K562 (cell line): Measurements from ENCODE around the gene SNIP1. TPM values are rescaled to one million over a fixed set of nuclear protein-coding genes. Genes with fewer than 3 reads are reported as not detected.

ENCODE experiments used
- ATAC-seq: fragments of 200-7000 bp; cut with Tn5 transposase; 3 replicates; pipeline ENCODE4 v1.9.1; 2020; ENCODE audit warnings: moderate library complexity
- BruUV-seq: library from RNA; stranded (reverse); fragments of 400-500 nt; replicated peaks from 2 replicates; lab custom pipeline; 2021; lab: Mats Ljungman, UMichigan
- CTCF ChIA-PET: fragments of 300-600 bp; formaldehyde crosslinking; extraction: SDS; loops from one replicate; lab custom pipeline; 2021; ENCODE audit warnings: low intra/inter-chr PET ratio; lab: Yijun Ruan, JAX
- POLR2A ChIA-PET: fragments of 300-600, 350-650 bp; sonication (Branson Sonifier 250); formaldehyde crosslinking; extraction: SDS; loops from one replicate; lab custom pipeline; 2021; ENCODE audit warnings: antibody characterized with exemption, inconsistent platforms; lab: Yijun Ruan, JAX
- DNase-seq, 4 experiments: peaks; one replicate each; pipeline versions ENCODE4 v3.0.0 to v3.0.0-alpha.2; 2011 to 2018; ENCODE audit warnings: low spot score in 3 of 4, mixed read lengths in 3 of 4; ENCODE audit errors: extremely low read depth in 1 of 4
- FAIRE-seq: peaks from 2 replicates; lab custom pipeline; 2011; peaks lifted over from hg19 to GRCh38; lab: Jason Lieb, UNC
- H2AFZ ChIP-seq: 2 replicates; pipeline ENCODE4 v1.6.0; 2011; ENCODE audit warnings: low read depth, low read length, control low read depth, inconsistent platforms
- H3K27ac ChIP-seq: fragments of 200-600 bp; 3 replicates; pipeline ENCODE4 v1.8.0; 2011; ENCODE audit warnings: low read depth, mild to moderate bottlenecking, control low read depth, inconsistent platforms, low read length, moderate library complexity, mixed read lengths; ENCODE audit errors: extremely low read depth
- H3K27me3 ChIP-seq, 2 experiments: fragments of 300-600 bp in 1 of 2; 2 replicates in 1 of 2; 3 replicates in 1 of 2; pipeline versions ENCODE4 v1.6.0 to v1.8.0; 2011; ENCODE audit warnings: inconsistent platforms in 2 of 2, low read length in 2 of 2, mild to moderate bottlenecking in 1 of 2, mixed read lengths in 1 of 2, moderate library complexity in 1 of 2; ENCODE audit not compliant: control insufficient read depth in 2 of 2, insufficient read depth in 2 of 2
- H3K36me3 ChIP-seq: fragments of 300-600 bp; 3 replicates; pipeline ENCODE4 v1.8.0; 2011; ENCODE audit warnings: mild to moderate bottlenecking, low read length, inconsistent platforms; ENCODE audit not compliant: control insufficient read depth, insufficient read depth
- H3K4me1 ChIP-seq, 2 experiments: fragments of 200-600 bp in 1 of 2; replicated peaks in 1 of 2; 2 replicates in 1 of 2; 3 replicates in 1 of 2; pipeline versions ENCODE4 v1.5.1 to v1.8.0; 2011; ENCODE audit warnings: inconsistent platforms in 2 of 2, low read length in 2 of 2, mild to moderate bottlenecking in 1 of 2, mixed read lengths in 1 of 2, moderate library complexity in 1 of 2; ENCODE audit not compliant: control insufficient read depth in 2 of 2, insufficient read depth in 2 of 2
- H3K4me2 ChIP-seq: 2 replicates; pipeline ENCODE4 v1.6.1; 2011; ENCODE audit warnings: low read length, control low read depth, inconsistent platforms, mixed read lengths; ENCODE audit not compliant: insufficient read depth
- H3K4me3 ChIP-seq: fragments of 200-600 bp; sonication (generic), shearing (Covaris generic); 2 replicates; pipeline ENCODE4 v1.5.1; 2016; ENCODE audit warnings: control low read depth, inconsistent platforms
- H3K79me2 ChIP-seq: fragments of 200-600 bp; 3 replicates; pipeline ENCODE4 v1.8.0; 2011; ENCODE audit warnings: low read length, inconsistent platforms; ENCODE audit not compliant: control insufficient read depth, insufficient read depth
- H3K9ac ChIP-seq, 2 experiments: 2 replicates each; pipeline versions ENCODE4 v1.6.0 to v1.6.1; 2011; ENCODE audit warnings: low read depth in 2 of 2, low read length in 2 of 2, control low read depth in 1 of 2, inconsistent platforms in 1 of 2, mild to moderate bottlenecking in 1 of 2, mixed read lengths in 1 of 2; ENCODE audit not compliant: insufficient read depth in 1 of 2
- H3K9me1 ChIP-seq: one replicate; pipeline ENCODE4 v1.6.0; 2011; ENCODE audit warnings: inconsistent platforms, mild to moderate bottlenecking, low read length, moderate library complexity; ENCODE audit not compliant: control insufficient read depth, insufficient read depth
- H3K9me3 ChIP-seq: replicated peaks from 2 replicates; pipeline ENCODE4 v1.5.1; 2011; ENCODE audit warnings: low read depth, low read length, inconsistent platforms; ENCODE audit not compliant: control insufficient read depth, insufficient read depth
- H4K20me1 ChIP-seq: replicated peaks from 2 replicates; pipeline ENCODE4 v1.6.1; 2011; ENCODE audit warnings: low read length, inconsistent platforms, mixed read lengths; ENCODE audit not compliant: control insufficient read depth, insufficient read depth
- ESRRA ChIP-seq: fragments of 450-650 bp; IDR thresholded peaks from 2 replicates; pipeline ENCODE4 v1.6.1; 2014; ENCODE audit warnings: low read depth, mild to moderate bottlenecking, moderate library complexity, borderline replicate concordance
- GABPA ChIP-seq: fragments of 200-800 bp; sonication (Bioruptor generic); conservative IDR thresholded peaks from 2 replicates; pipeline ENCODE4 v1.6.1; 2016; ENCODE audit warnings: low read depth, missing genetic modification characterization, missing compliant biosample characterization
- KDM1A ChIP-seq, 2 experiments: fragments of 450-650 bp; IDR thresholded peaks; 2 replicates each; pipeline ENCODE4 v1.6.1; 2016; ENCODE audit warnings: mild to moderate bottlenecking in 2 of 2
- MTA1 ChIP-seq: fragments of 450-650 bp; IDR thresholded peaks from 2 replicates; pipeline ENCODE4 v1.6.1; 2017; ENCODE audit warnings: borderline replicate concordance
- NR2C2 ChIP-seq, 2 experiments: fragments of 200-800 bp in 1 of 2; sonication (Bioruptor generic) in 1 of 2; sonication (generic) in 1 of 2; formaldehyde crosslinking in 1 of 2; IDR thresholded peaks; 2 replicates each; pipeline versions ENCODE4 v1.6.1 to v1.8.0; 2016 to 2022; ENCODE audit warnings: mild to moderate bottlenecking in 1 of 2, missing compliant biosample characterization in 1 of 2, missing genetic modification characterization in 1 of 2, missing genetic modification reagents in 1 of 2
- NRF1 ChIP-seq, 2 experiments: fragments of 450-650 bp; IDR thresholded peaks in 1 of 2; conservative IDR thresholded peaks in 1 of 2; 2 replicates each; pipeline ENCODE4 v1.6.1; 2014; ENCODE audit warnings: mild to moderate bottlenecking in 2 of 2
- RCOR1 ChIP-seq, 2 experiments: IDR thresholded peaks; 2 replicates each; pipeline ENCODE4 v1.6.1; 2012; ENCODE audit warnings: low read depth in 2 of 2, low read length in 2 of 2, borderline replicate concordance in 1 of 2, improper control_type of control experiment in 1 of 2
- SMC3 ChIP-seq: conservative IDR thresholded peaks from 2 replicates; pipeline ENCODE4 v1.6.1; 2011; ENCODE audit warnings: low read depth, low read length, improper control_type of control experiment; ENCODE audit not compliant: insufficient read depth
- SOX6 ChIP-seq: fragments of 450-650 bp; IDR thresholded peaks from 2 replicates; pipeline ENCODE4 v1.6.1; 2014; ENCODE audit warnings: mild to moderate bottlenecking
- ZNF76 ChIP-seq: fragments of 250-450 bp; sonication (Bioruptor Pico); IDR thresholded peaks from 2 replicates; pipeline ENCODE4 v1.4.0; 2020; ENCODE audit warnings: mild to moderate bottlenecking, moderate library complexity, borderline replicate concordance
- WGBS: fragments of 100-300 bp; shearing (Covaris generic); methylation state at CpG from one replicate; pipeline ENCODE4 v1.1.6; 2016; ENCODE audit warnings: low coverage, mixed read lengths; ENCODE audit not compliant: insufficient coverage; ENCODE audit errors: missing lambda C conversion rate; 5-methylcytosine and 5-hydroxymethylcytosine counted together
- in situ Hi-C: fragments of 300-500 bp; cut with MboI; formaldehyde crosslinking; loops from 4 replicates; pipeline ENCODE4 v1.15.0; 2018; ENCODE audit warnings: inconsistent platforms, mixed read lengths
- intact Hi-C: fragments of 100-400 bp; cut with micrococcal nuclease; formaldehyde crosslinking; loops from 2 replicates; pipeline ENCODE4 v1.14.2; 2022
- polyA plus RNA-seq, 8 experiments: library from polyadenylated mRNA; depleted of rRNA in 4 of 8; stranded (reverse) in 5 of 8; unstranded in 3 of 8; fragments of >200 nt; fragmentation: Nextera tagmentation in 2 of 8; fragmentation: Illumina TruSeq in 1 of 8; extraction: Ambion mirVana in 2 of 8; extraction: Trizol in 1 of 8; gene quantifications; 2 replicates each; pipeline versions ENCODE4 v1.2.1 to v1.2.3, GENCODE V29; 2011 to 2014; ENCODE audit warnings: inconsistent platforms in 1 of 8, missing spikeins in 1 of 8
- total RNA-seq, 7 experiments: library from RNA; depleted of rRNA in 6 of 7; stranded (reverse); fragments of >200 nt in 6 of 7; fragmentation: Illumina TruSeq in 2 of 7; extraction: Trizol in 2 of 7; gene quantifications; 2 replicates each; pipeline versions ENCODE4 v1.2.1 to v1.2.3, GENCODE V29; 2011 to 2021; ENCODE audit warnings: low replicate concordance in 1 of 7
- TF ChIP-seq, protein P1 (sequence below): fragments of 250-450 bp; sonication (Bioruptor Pico); IDR thresholded peaks from 2 replicates; pipeline ENCODE4 v1.8.0; 2022; ENCODE audit warnings: moderate library complexity, mild to moderate bottlenecking, inconsistent platforms
- TF ChIP-seq, protein P2 (sequence below): sonication (generic); formaldehyde crosslinking; IDR thresholded peaks from 2 replicates; pipeline ENCODE4 v1.8.1; 2023; ENCODE audit warnings: mild to moderate bottlenecking, missing genetic modification reagents
- TF ChIP-seq, protein P3 (sequence below): sonication (generic); formaldehyde crosslinking; IDR thresholded peaks from 2 replicates; pipeline ENCODE4 v1.8.1; 2023; ENCODE audit warnings: mild to moderate bottlenecking, missing genetic modification reagents, moderate library complexity
- TF ChIP-seq, protein P4 (sequence below): IDR thresholded peaks from 2 replicates; pipeline ENCODE4 v1.6.1; 2016; ENCODE audit warnings: missing genetic modification characterization, missing compliant biosample characterization

The SNIP1 gene
- total and polyA plus RNA-seq, 9 of the 15 experiments (the other 6 are each of a cell fraction or from before 2014, with no cell fraction given): 2.9 to 25.9 (median 14.6) TPM

DNA sequence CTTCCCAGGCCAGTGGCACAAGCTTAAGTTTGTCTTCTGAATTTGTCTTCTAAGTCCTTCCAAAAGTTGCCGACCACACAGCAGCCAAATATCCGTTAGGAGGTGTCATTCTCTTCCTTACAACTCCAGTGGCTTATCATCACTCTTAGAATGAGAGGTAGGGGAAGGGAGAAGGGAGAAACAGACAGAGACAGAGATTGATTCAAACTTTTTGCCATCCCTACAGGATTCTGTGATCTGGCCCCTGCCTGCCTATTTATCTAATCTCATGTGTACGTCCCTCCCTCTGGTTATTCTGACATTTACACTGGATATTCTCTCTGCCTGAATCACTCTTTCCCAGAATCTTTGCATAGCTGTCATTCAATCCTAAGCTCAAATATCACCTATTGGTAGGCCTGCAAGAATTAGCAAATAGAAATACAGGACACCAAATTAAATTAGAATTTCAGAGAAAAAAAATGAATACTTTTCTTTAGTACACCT, 42.1 kb upstream of the SNIP1 start:
- intact Hi-C loops: no loop called here
- H4K20me1 ChIP-seq: peaks cover 3% of the 10 kb centered on the region
- peaks cover 28% of the 10 kb centered on the region for H3K36me3 ChIP-seq
- H3K4me1 ChIP-seq: peaks cover 2 to 14% of the 10 kb centered on the region in 2 experiments; a peak in 3 of 5 replicates
- peak overlapping the region; percentile 76 for H3K4me3 ChIP-seq
- BruUV-seq: no TSS peak
- H3K4me2 ChIP-seq: peak overlapping the region; percentile 97
- H3K9me3 ChIP-seq: no peaks in the 10 kb centered on the region
- H3K27ac ChIP-seq: no peak overlapping the region
- CTCF ChIA-PET: interaction anchor here (0.9 kb wide), 1 partner anchor 140 kb away, joined by 4 read pairs; no protein-coding TSS in a partner anchor
- in situ Hi-C loops: no loop called here
- H3K9ac ChIP-seq: peak overlapping the region; percentile 37 to 97; a peak in 3 of 4 replicates
- POLR2A ChIA-PET: interaction anchor here (0.6 to 1.5 kb wide), 13 partner anchors 9 to 118 kb away, joined by 3 to 10 read pairs (median 4); no protein-coding TSS in a partner anchor
- ATAC-seq: peak; percentile 22
- no peak for FAIRE-seq
- no peak for DNase-seq
- peaks cover 42% of the 10 kb centered on the region for H3K79me2 ChIP-seq
- peak overlapping the region; percentile 99 for H2AFZ ChIP-seq
- WGBS: 0% methylated on average over 3 of the region's 3 CpGs
- TF ChIP-seq ZNF76 (CRISPR knock-in tag) (no peak), SOX6 (no peak), KDM1A (IDR thresholded peaks at IDR 0.05) (no peak; a peak in 3 of 4 replicates), SMC3 (0 out of 2 replicates have a peak, but pooled peaks have one; percentile 4), NRF1 (conservative IDR thresholded peaks at IDR 0.05 in 1 of 2, IDR thresholded peaks at IDR 0.05 in 1 of 2) (peak in 1 of 2 experiments; percentile 44; a peak in 3 of 4 replicates), GABPA (tag) (0 out of 2 replicates have a peak, but pooled peaks have one; percentile 73), ESRRA (0 out of 2 replicates have a peak, but pooled peaks have one; percentile 3), RCOR1 (IDR thresholded peaks at IDR 0.05; ENCODE audit: borderline replicate concordance in 1 of 2, low read depth in 2 of 2, low read length in 2 of 2) (0 out of 4 replicates have a peak, but pooled peaks of 1 of the 2 experiments have one; percentile 2), NR2C2 (CRISPR knock-in tag; IDR thresholded peaks at IDR 0.05) (no peak), NR2C2 (tag; IDR thresholded peaks at IDR 0.05) (0 out of 2 replicates have a peak, but pooled peaks have one; percentile 4), MTA1 (no peak)
- TF ChIP-seq, protein P1, sequence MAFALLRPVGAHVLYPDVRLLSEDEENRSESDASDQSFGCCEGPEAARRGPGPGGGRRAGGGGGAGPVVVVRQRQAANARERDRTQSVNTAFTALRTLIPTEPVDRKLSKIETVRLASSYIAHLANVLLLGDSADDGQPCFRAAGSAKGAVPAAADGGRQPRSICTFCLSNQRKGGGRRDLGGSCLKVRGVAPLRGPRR (CRISPR knock-in tag): no peak
- TF ChIP-seq, protein P2, sequence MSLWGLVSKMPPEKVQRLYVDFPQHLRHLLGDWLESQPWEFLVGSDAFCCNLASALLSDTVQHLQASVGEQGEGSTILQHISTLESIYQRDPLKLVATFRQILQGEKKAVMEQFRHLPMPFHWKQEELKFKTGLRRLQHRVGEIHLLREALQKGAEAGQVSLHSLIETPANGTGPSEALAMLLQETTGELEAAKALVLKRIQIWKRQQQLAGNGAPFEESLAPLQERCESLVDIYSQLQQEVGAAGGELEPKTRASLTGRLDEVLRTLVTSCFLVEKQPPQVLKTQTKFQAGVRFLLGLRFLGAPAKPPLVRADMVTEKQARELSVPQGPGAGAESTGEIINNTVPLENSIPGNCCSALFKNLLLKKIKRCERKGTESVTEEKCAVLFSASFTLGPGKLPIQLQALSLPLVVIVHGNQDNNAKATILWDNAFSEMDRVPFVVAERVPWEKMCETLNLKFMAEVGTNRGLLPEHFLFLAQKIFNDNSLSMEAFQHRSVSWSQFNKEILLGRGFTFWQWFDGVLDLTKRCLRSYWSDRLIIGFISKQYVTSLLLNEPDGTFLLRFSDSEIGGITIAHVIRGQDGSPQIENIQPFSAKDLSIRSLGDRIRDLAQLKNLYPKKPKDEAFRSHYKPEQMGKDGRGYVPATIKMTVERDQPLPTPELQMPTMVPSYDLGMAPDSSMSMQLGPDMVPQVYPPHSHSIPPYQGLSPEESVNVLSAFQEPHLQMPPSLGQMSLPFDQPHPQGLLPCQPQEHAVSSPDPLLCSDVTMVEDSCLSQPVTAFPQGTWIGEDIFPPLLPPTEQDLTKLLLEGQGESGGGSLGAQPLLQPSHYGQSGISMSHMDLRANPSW (CRISPR knock-in tag): 0 out of 2 replicates have a peak, but pooled peaks have one; percentile 9
- TF ChIP-seq, protein P3, sequence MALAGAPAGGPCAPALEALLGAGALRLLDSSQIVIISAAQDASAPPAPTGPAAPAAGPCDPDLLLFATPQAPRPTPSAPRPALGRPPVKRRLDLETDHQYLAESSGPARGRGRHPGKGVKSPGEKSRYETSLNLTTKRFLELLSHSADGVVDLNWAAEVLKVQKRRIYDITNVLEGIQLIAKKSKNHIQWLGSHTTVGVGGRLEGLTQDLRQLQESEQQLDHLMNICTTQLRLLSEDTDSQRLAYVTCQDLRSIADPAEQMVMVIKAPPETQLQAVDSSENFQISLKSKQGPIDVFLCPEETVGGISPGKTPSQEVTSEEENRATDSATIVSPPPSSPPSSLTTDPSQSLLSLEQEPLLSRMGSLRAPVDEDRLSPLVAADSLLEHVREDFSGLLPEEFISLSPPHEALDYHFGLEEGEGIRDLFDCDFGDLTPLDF (CRISPR knock-in tag): no peak
- TF ChIP-seq, protein P4, sequence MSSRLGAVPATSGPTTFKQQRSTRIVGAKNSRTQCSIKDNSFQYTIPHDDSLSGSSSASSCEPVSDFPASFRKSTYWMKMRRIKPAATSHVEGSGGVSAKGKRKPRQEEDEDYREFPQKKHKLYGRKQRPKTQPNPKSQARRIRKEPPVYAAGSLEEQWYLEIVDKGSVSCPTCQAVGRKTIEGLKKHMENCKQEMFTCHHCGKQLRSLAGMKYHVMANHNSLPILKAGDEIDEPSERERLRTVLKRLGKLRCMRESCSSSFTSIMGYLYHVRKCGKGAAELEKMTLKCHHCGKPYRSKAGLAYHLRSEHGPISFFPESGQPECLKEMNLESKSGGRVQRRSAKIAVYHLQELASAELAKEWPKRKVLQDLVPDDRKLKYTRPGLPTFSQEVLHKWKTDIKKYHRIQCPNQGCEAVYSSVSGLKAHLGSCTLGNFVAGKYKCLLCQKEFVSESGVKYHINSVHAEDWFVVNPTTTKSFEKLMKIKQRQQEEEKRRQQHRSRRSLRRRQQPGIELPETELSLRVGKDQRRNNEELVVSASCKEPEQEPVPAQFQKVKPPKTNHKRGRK (tag): 0 out of 2 replicates have a peak, but pooled peaks have one; percentile 19
- TF ChIP-seq, all 486 proteins: peak for 8
- H3K27me3 ChIP-seq: peaks cover 10 to 15% of the 10 kb centered on the region in 2 experiments; a peak in 4 of 5 replicates
- no peaks in the 10 kb centered on the region for H3K9me1 ChIP-seq
